ENCODE measurements around the gene DNAH17.

The DNAH17 gene

DNA sequence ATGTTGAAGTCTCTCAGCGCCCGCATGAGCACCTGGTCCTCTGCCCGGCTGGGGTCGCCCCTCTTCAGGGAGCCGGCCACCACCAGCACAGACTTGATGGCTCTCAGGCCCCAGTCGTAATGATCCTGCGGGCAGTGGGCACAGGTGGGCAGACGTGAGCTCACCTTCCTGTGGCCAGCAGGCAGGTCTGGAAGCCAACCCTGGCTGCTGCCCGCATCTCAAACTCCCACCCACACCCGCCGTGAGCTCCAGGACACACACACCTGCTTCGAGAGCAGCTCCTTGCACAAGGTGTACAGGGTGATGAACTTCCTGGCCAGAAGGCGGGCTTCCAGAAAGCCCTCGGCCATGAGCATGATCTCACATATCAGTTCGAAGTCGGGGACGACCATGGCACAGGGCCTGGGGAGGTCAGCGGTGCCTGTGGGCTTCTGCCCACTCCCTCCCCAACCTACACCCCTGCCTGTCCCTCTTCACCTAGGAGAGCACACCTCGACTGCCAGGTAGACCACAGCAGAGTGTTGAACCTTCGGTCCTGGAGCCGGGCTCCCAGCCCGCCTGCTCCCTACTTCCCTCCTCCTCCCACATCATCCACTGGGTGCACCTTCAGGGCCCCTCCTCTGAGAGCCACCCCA is 82.4 kb downstream of the DNAH17 start:
- no peak for DNase-seq (ENCODE audit: low spot score)

DNA sequence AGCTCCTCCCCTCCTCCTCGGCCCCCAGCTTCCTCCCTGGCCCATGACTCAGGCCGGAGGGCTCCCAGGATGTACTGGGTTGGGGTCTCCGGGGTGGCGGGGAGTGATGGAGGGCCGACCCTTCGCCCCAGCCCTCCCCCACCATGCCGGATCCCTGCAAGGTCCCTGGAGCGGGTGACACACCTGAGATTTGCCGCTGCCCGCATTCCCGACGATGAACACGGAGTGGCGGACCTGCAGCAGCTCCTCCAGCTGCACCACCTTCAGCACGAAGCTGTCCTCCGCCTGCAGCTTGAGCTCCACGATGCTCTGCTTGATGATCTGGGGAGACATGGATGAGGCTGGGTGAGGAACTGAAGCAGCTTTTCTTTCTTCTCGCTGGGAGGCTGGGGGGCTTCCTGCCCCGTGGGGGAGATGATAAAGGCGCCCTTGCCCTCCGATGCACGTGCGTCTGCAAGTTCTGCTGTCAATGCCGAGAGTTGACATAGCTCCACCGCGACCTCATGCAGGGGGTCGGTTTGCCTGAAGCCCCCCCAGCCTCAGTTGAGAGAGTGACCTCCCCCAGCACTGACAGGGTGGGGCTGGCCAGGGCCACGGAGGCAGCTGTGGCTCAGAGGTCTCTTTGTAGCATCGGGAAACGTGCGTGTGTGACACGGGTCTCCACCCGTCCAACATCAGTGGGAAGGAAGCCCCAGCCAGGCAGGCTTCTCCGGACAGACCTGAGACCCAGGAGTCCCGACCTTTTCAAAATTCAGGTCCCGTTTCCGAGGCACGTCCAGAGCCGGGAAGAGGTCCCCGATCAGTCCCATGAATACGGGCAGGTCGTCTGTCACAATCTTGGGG is 83.1 kb downstream of the DNAH17 start:
- no peak for DNase-seq (ENCODE audit: low spot score)

DNA sequence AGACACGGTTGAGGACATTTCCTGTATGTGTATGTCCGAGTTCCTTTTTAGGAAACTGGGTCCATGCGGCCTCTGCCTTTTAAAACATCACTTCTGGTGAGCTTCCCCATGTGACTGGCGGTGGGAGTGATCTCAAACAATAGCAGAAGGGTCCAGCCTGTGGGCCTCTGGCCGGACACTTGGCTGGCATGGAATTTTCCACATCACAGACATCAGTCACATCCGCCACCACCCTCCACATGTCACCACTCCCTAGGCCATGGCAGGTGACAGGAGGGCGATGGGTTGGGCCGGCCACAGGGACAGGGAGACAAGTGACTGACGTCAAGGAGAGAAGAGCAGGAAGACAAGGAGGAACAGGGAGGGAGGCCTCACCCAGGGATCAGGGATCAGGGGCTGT is 83.7 kb downstream of the DNAH17 start:
- no peak for DNase-seq (ENCODE audit: low spot score)

DNA sequence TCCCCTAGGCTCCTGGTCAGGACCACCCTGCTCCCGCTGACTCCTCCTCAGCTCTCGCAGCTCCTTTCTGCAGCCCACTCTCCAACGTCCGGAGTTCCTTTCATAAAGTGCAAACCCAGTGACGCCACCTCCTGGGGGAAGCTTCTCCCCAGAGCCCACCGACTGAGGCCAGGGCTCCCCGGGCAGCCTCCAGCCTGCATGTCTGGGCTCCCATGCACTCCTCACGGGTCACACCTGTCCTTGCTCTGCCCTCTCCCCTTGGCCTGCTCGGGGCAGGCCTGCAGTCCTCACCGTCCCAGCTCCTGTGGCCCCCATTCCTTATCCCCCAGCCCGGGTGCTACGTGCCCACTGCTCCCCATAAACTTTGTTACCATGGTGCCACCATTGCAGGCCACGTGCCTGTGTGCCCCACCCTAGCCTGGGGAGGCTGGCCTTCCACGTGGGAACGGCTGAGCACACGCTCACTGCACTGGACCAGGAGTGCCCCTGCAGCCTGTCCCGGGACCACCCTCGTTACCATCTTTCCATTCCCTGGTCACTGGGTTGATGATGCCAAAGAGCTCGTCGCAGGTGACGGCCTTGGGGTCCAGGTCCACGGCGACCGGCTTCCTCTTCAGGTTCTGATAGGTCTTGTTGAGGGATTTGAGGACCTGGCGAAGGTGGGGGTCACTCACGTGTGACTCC is 84.9 kb downstream of the DNAH17 start:
- no peak for DNase-seq (ENCODE audit: low spot score)

DNA sequence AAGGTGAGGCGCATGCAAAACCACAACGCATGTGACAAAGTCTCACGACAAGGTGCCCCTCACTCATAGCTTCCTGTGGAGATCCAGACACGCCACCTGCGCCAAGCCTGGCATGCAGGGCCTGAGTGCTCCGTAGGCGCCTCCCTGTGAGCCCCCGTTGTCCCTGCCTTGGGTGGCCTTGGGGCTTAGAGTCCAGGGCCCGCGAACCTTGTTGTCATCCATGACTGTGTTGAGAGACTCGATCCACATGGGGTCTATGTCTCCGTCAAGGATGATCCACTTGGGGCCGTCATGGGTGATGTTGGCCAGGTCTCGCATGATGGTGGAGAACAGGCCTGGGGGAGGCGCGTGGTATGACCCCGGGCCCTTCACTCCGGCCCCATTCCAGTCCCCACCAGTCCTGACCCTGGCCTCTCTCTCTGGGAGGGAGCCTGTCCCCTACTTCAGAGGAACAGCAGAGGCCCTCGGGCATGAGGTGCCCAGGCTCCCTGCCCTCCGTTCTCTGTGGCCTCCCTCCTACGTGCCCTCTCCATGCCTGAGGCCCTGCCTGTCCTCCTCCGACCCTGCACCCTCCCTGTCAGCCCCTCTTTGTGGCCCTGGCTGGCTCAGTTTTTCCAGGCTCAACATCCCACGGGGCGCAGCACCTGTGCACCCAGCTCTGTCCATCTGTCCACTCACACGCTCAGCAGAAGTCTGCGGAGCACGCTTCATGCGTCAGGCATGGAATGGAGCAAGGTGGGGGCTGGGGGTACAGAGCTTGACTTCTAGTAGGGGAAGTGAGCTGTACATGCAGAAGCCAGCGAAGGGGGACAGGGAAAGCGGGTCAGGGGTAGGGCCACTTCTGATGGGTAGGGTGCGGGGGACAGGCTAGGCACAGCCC is 85.7 kb downstream of the DNAH17 start:
- DNase-seq (ENCODE audit: low spot score) = no peak

DNA sequence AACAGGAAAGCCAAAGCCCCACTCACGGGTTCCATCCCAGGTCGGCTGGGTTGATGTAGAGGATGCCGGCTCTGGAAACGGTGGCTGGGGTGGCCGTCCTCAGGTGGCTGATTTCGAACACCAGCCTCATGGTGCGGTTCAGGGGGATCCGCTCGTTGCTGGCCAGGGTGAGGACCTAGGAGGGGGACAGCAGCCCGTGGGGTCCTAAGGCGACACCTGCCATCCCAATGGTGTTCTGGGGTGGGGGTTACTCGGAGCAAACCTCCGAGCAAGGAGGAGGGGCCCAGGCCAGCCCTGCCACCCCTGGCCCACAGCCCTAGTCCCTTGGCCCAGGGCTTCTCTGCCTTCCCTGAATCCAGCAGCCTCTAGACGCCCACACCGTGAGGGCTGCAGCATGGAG is 86.5 kb downstream of the DNAH17 start:
- DNase-seq (ENCODE audit: low spot score) = no peak

DNA sequence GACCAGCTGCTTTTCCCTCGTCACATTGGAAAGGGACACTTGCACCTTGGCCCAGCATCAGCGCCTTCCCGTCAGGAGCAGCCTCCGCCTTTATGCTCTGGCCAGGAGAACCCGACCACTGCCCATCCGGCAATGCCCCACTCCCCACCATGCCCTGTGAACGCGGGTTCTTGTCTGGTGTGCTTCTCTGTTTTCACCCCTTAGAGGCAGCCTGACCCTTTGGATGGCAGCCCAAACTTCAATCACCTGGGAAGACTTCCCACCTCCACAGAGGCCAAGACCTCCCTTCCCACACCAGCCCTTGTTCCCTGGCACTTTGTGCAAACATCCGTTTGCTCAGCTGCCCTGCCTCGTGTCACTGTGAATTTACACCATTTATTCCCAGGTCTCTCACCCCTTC is 87.0 kb downstream of the DNAH17 start:
- DNase-seq (ENCODE audit: low spot score) = no peak

DNA sequence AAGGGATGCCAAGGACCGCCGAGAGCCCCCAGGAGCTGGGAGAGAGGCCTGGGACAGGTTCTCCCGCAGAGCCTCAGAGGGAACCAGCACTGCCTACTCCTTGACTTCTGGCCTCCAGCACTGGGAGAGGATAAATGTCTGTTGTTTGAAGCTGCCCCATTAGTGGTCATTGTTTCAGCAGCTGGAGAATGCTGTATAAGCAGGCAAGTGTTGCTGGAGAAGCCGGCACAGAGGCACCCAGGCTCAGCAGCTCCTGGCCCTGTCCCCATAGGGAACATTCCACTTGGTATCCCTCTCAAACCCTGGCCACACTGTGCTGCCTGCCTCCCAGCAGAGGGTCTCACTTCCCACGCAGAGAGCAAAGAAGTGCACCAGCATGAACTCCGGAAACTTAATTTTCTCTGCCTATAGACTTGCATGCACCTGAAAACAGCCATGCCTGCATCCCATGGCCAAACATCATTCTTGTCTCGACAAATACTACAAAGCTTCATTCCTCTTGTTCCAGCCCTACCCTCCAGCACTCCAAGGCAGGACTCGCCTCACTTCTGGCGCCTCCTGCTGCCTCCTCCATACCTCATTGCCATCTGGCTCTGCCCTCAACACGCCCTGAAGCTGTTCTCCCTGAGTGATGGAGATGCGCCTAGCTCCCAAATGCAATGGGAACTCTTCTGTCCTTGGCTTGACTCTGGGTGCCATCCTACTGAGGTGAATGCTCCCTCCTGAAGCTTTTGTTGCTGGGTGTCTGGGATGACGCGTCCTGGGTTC is 88.1 kb downstream of the DNAH17 start:
- no peak for DNase-seq (ENCODE audit: low spot score)

DNA sequence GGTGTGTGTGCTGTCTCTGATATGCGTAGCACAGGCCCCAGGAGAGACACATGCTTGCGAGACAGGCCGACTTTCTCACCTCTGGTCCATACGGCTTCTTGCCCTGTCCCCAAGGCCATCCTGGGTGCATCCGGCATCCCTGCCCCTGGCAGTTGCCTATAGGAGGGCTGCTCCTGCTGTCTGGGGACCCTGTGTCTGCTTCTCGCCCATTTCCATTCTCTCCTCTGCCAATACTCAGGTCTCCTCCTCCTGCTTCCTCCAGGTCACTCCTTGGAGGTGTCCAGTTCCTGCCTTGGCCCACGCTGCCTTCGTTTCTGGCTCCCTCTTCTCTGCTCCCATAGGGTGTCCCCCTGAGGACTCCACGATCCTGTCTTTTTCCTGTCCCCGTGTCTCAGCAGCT is 89.0 kb downstream of the DNAH17 start:
- no peak for DNase-seq (ENCODE audit: low spot score)

DNA sequence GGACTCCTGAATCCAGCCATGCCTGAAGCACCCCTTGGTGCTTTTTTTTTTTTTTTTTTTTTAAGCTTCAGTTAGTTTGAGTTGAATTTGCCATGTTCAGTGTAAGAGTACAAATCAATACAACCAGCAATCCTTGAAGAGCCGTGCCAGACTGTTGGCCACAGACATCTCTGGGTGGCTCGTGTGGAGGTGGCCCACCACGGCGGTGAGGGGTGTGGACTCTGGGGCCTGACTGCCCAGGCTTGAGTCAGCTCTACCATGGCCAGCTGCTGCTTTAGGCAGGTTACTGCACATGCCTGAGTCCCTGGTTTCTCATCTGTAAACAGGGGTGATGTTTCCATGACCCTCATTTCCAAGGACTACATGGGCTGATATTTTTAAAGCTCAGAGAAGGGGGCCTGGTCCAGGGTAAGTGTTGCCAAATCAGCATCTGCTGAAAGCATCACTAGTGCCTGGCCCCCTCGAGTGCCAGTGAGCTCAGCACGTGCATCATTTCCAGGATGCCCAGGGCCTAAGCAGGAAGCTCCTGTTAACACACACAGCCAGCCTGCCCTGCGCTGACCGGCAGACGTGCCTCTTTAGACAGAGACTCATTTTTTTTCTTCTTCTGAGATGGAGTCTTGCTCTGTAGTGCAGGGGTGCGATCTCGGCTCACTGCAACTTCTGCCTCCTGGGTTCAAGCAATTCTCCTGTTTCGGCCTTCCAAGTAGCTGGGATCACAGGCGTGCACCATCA is 90.1 kb downstream of the DNAH17 start:
- DNase-seq (ENCODE audit: low spot score) = no peak

DNA sequence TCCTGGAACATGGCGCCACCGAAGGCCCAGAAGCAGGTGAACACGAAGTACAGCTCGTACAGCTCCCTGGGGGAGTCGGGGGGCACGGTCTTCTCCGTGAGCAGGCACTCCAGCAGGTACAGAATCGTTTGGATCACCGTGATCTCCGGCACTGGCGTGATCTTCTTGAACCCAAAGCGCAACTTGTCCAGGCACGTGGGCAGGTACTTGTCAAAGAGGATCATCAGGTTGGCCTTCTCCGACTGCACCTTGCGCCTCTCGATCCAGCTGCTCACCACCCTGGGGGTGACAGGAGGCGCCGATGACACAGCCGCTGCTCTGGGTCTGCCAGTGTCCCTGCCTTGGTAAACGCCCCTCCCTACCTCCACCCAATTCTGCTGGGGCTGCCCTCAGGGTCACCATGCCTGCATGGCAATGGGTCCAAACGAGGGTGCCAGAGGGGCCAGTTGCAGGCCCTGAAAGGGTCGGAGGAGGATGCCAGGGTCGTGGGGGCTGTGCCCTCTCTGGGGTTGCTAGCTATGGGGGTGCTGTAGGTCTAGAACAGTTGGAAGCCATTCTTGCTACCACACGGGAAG is 90.9 kb downstream of the DNAH17 start:
- no peak for DNase-seq (ENCODE audit: low spot score)

DNA sequence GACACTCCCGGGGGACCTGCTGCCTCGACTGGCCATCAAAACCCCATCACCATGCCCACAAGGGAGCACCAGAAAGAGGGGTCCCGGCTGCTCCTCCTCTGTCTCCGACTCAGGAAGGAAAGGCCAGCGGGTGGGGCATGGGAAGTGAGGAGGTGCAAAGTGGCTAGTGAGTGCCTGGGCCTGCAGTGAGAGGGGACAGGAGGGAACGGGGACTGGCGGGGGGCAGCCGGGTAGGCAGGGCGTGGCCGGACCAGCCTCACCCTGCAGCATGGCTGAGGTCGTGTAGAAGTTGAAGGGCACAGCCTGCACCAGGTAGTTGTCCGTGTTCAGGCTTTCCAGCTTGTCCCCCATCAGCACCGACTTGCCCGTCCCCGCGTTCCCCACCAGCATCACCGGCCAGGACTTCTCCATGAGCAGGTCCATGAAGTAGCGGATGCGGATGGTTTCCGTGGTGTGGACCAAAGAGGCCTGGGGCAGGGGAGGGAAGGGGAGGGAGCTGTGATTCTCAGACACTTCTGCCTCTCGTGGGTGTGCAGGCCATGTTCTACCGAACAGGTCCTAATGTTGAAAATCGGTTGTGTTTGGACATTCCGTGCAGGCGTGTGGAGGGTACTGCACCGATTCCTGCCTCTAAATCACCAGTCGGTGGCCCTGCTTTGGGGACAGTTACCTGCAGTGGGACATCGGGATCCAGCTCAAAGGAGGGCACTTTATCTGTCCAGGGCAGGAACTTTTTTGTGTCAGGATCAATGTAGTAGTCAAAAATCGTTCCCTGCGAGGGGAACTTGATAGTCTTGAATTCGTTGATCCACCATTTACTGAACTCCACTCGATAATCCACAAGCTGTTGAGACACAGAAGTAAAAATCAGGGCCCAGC is 91.7 kb downstream of the DNAH17 start:
- DNase-seq (ENCODE audit: low spot score) = no peak

DNA sequence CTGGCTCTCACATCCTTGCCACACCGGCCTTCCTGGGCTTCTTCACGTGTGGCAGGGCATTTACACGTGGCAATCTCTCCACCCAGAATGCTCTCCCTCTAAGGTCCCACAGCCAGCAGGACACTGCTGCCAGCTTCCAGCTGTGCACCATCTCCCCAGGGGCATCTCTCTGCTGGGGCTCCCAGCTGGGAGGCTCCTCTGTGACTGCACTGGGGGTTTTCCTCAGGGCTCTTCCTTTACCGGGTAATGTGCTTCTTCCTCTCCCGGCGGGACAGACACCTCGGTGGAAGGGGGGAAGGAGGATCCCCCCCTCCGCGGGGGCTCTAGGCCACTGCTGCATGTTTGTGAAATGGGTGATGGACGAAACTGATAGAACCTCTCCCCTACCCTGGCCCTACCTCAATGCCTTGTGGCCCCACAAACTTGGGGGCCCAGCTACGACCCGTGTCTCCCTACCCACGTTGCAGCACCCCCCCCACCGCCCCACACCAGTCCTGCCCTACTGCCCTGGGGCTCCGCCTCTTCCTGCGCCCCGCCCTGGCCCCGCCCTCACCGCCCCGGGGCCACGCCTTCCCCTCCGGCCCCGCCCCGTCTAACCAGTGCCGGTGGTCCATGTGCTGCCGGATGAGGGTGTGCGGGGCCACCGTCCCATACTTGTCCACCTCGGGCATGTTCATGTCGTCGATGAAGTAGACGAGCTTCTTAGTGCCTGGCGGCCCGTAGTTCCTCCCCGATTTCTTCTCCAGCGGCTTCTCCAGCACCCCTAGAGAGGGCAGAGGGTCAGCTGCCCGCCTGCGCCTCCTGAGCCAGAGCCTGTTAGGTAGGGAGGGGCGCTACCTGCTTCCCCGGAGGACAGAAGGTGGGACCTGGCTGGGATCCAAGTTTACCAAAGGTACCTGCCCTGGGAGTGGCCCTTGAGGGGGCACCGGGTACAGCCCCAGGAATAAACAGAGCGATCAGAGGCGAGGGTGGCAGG is 92.6 kb downstream of the DNAH17 start:
- peak; percentile 51 for DNase-seq (ENCODE audit: low spot score)

DNA sequence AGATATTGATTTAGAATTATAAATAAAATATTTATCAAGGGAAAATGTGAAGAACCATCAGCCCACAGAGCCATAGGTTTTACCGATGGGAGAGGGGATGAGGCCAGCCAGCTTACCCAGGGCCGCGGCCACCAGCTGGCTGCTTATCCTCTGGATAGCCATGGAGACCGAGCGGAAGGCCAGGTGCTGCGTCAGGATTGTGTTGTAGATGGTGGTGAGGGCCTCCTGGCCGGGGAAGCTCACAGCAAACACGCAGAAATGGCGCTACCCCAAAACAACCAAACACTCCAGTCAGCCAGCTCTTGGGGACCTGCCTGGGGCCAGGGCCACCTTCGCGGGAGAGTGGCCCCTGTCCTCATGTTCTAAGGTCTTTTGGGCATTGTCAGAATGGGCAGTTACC is 97.8 kb downstream of the DNAH17 start:
- DNase-seq (ENCODE audit: low spot score) = no peak

DNA sequence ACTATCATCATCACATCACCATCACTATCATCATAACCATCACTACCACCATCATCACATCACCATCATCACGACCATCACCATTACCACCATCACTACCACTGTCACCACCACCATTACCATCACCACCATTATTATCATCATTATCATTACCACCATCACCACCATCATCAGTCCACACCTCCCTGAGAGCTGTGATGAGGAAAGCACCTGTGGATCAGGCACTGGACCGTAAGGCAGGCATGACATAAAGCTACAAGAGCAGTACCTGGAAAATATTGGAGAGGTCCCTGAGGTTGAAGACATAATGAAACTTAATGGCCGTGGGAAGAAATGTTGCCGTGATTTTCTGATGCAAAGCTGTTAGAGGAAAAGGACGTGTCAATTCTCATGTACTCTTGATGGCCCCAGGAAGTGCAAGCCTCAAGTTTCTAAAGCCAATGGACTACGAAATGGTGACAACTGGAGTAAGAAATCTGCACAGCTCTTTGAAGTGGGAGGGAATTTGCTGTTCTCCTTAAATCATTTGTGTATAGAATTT is 98.4 kb downstream of the DNAH17 start:
- no peak for DNase-seq (ENCODE audit: low spot score)

DNA sequence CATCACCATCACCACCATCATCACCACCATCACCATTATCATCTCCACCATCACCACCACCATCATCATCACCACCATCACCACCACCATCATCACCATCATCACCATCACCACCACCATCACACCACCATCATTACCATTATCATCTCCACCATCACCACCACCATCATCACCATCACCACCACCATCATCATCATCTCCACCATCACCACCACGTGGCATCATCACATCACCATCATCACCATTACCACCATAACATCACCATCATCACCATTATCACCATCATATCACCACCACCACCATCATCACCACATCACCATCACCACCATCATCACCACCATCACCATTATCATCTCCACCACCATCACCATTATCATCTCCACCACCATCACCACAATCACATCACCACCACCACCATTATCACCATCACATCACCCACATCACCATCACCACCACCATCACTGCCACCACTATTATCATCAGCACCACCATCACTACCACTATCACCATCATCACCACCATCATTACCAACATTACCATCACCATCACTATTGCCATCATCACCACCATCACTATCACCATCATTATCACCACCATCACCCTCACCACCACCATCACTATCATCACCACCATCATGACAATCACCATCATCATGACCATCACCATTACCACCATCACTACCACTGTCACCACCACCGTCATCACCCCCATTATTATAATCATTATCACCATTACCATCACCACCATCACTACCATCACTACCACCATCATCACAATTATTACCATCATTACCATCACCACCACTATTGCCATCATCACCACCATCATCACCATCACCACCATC is 99.1 kb downstream of the DNAH17 start:
- no peak for DNase-seq (ENCODE audit: low spot score)

DNA sequence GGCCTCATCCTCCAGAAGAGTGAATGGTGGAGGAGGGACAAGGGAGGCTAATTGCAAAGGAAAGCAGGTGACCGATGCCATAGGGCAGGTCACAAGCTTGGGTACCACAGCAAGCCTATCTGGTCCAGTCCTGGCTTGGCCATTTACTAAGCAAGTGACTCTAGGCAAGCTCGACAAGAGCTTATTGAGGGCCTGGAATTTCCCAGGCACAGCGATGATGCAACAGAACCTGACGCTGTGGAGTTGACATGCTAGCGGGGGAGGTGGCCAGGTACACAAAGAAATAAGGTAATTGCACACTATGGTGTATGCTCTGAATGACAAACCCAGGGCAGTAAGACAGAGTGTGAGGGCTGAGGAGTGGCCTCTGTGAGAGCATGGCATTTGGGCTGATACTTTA is 100.2 kb downstream of the DNAH17 start:
- no peak for DNase-seq (ENCODE audit: low spot score)

Measured in CD4-positive, alpha-beta T cell treated with Interleukin-6 at 100 ng/mL for 8 hours (primary cell).